GM12875 (cell line): Measurements from ENCODE around the gene KIFC3.
A peak's percentile ranks its signal among the peaks of the same experiment; 100 is the strongest.

Experiments used
- H3K4me3 ChIP-seq: one replicate; pipeline ENCODE4 v1.5.1; 2011; ENCODE audit warnings: low read depth, low read length, control low read depth
- TF ChIP-seq, protein P1 (sequence below): IDR thresholded peaks from 2 replicates; pipeline ENCODE4 v1.5.1; 2011; ENCODE audit warnings: low read depth, mild to moderate bottlenecking, control low read depth, inconsistent platforms, low read length, moderate library complexity, borderline replicate concordance; ENCODE audit not compliant: insufficient read depth

The KIFC3 gene

DNA sequence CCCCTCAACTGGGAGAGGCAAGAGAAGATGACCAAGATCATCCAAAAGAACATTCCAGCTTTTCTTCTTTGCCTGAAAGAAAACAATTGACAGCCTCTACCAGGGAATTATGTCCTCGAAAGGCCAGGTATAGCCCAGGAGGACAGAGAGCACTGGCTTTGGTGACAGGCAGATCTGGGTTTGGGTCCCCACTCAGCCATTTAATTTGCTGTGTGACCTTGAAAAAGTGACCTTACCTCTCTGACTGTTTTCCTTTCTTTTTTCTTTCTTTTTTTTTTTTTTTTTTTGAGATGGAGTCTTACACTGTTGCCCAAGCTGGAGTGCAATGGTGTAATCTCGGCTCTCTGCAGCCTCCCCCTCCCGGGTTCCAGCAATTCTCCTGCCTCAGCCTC is 27.7 kb upstream of the KIFC3 start:
- TF ChIP-seq, protein P1, sequence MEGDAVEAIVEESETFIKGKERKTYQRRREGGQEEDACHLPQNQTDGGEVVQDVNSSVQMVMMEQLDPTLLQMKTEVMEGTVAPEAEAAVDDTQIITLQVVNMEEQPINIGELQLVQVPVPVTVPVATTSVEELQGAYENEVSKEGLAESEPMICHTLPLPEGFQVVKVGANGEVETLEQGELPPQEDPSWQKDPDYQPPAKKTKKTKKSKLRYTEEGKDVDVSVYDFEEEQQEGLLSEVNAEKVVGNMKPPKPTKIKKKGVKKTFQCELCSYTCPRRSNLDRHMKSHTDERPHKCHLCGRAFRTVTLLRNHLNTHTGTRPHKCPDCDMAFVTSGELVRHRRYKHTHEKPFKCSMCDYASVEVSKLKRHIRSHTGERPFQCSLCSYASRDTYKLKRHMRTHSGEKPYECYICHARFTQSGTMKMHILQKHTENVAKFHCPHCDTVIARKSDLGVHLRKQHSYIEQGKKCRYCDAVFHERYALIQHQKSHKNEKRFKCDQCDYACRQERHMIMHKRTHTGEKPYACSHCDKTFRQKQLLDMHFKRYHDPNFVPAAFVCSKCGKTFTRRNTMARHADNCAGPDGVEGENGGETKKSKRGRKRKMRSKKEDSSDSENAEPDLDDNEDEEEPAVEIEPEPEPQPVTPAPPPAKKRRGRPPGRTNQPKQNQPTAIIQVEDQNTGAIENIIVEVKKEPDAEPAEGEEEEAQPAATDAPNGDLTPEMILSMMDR: no peak
- H3K4me3 ChIP-seq: no peak overlapping the region

- TF ChIP-seq, protein P1: peak; percentile 32; the same call in 1 of the 2 replicates
- H3K4me3 ChIP-seq: no peak overlapping the region
Observed at GRCh38 chr16:57828272-57829161, 26.2 kb upstream of the KIFC3 start.

- H3K4me3 ChIP-seq: no peak overlapping the region
- TF ChIP-seq, protein P1: no peak
Observed at GRCh38 chr16:57826706-57827625, 24.7 kb upstream of the KIFC3 start.

DNA sequence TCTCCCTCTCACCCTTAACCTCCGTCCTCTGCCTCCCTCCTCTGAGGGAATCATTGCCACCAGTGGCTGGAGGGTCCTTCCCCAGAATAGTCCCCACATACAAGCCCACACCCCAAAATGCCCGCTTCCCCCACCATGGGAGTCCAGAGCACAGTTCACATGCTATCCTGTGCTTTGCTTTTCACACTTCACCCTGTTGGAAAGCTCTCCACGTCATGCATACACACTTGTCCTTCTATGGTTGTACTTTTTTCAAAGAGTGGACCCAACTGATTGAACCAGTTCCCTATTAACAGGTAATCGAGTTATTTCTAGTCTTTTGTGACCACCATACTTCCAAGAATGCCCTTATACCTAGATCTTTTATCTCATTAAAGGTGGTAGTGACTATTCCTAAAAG is 23.8 kb upstream of the KIFC3 start:
- no peak overlapping the region for H3K4me3 ChIP-seq
- TF ChIP-seq, protein P1: no peak

DNA sequence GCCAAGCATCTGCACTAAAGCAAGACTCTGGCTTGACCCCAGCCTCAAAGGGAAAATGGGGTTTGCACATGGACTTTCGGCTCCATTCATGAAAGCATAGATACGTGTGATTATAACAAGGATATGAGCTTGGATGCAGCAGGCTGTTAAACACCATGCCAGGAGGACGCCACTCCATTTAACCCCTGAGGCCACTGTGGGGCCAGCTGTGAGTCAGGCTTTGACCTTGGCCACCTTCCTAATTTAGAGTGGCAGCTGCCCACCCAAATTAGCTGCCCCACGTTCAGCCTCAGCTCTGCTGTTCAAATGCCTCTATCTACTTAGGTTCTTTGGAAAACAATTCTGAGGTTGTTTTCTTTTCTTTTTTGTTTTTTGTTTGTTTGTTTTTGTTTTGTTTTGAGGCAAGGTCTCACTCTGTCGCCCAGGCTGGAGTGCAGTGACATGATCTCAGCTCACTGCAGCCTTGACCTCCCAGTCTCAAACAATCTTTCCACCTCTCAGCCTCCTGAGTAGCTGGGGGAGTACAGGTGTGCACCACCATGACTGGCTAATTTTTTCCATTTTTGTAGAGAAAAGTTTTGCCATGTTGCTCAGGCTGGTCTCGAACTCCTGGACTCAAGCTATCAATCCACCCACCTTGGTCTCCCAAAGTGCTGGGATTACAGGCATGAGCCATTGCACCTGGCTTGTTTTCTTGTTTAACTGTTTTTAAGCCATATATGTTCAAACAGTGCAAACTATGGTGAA is 23.2 kb upstream of the KIFC3 start:
- TF ChIP-seq, protein P1: no peak
- no peak overlapping the region for H3K4me3 ChIP-seq

DNA sequence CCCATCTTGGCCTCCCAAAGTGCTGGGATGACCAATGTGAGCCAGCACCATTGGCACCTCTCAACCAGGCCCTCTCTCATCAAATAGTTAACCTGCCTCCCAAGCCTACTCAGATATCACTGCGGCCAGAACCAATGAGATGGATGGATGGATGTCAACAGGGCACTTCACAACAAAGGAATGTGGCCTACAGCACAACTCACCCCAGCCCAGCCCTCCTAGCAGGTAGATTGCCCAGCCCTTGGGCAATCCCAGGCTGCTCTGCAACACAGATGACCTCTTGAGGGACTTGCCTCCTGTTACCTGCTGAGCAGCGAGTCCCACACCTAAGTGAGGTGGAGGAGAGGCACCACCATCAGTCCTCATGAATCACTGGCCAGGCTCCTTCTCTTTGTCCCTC is 22.6 kb upstream of the KIFC3 start:
- TF ChIP-seq, protein P1: no peak
- no peak overlapping the region for H3K4me3 ChIP-seq
